ENCODE results near the gene PEAK1. TPM values are rescaled to one million over a fixed set of nuclear protein-coding genes. Genes with fewer than 3 reads are reported as not detected.
"Not testable (repeated sequence)": the region's sequence is repeated elsewhere in the genome, so short reads cannot be mapped to it uniquely, and the experiment has no call there.

PEAK1 gene
- polyA plus RNA-seq, 12 donors, result 30.1 to 62.5 (median 38.3) TPM; not detected in 1

DNA sequence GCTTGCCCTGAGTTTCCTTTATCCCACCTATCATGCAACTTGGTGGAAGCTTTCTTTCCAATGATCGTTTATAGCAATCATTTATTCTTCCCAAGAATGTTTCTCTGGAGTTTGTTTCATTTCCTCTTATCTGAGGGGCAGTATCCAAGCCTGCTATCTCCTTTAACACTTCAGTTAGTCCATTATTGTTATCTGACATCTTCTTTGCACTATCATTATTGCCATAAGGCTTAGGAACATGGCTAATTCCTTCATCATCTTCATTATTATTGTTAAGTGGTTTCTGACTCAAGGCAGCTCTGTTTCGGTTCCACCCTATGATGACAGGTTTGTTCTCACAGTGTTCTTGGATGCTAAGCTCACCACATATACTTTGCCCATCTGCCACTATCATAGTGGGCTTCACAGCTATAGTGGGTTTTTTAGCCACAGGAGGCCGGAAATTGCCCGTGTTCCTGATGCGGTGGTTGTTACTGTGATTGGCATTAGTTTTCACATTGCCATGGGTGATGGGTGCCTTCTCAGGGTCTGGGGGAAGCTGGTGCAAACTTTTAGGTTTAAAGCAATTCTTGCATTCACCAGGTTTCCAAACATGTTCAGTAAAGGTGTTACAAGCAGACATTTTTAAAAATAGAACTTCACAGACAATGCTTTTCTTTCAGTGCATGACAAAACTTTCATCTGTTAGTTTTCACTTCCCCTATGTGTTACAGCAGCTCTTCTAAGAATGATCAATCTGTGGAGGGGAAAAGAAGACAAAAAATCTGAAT lies 238.4 kb downstream of the PEAK1 start:
- DNase-seq, result no peak

DNA sequence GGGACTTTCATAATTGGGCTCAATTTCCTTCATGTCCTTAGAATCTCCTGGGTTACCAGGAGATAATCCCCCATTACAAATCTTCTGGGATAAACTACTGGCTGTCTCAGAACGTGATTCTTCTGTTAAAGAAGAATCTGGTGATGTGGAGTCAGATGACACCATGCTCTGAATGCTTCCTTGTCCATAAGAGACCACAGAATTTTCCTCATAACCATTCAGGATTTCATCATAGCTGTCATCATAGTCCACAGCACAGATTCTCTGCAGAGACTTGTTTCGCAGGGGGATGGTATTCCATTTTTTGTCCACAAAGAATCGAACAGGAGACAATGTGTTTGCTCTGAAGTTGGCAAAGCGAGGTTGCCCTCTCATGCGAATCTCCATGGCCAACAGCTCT lies 239.1 kb downstream of the PEAK1 start:
- no peak for DNase-seq

DNA sequence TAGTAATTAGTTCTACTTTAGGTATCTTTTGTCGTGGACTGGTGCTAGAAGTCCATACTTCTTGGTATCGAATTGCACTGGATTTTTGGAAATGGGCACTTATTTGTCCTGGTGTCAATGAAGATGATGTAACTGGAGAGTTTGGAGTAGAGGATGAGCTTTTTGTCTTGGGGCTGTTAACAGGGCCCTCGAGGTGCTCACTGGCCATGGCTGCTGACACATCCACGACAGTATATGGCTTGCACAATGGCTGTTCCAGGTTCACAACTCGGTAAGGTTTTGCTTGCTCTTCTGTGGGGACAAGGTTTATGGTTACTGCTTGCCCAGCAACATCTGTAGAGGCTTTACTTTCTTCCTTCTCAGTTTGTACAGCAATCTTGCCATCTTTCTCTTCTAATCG lies 239.6 kb downstream of the PEAK1 start:
- DNase-seq, result no peak

DNA sequence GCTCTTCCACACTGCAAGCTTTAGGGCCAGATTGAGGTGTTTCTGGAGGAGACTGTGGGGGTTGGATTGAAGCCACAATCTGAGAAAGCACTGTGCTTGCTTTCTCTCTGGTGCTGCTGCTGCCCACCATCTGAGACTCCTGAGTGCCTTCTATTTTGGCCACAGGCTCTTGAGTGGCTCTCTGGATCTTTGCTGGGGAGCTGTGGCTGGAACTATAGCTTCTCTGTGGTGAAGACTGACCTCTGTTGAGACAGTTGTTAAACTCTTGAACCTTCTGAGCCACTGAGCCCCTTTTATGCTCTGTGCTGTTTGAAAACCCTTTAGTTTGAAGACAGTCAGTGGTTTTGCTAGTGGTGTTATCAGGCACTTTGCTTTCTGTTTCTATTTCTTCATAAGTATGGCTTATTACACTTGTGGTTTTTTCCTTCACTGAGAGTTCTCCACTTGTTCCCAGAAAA lies 240.3 kb downstream of the PEAK1 start:
- no peak for DNase-seq

DNA sequence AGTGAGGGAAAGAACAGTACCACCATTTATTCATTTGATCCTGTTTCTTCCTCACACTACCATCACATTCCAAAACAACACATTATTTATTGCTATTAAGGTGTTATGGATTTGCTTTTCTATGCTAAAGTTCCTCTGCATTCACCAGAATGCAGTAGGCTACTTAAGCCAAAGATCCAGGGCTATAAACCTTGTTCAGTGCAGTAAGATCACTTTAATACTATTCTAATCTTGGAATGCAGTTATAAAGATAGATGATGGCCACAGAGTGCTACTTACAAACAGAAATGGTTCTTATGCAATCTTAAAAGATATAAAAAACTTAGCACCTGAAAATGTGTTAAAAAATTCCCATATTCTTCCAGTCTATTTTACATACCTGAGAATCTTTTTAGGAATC lies 241.5 kb downstream of the PEAK1 start:
- no peak for DNase-seq

DNA sequence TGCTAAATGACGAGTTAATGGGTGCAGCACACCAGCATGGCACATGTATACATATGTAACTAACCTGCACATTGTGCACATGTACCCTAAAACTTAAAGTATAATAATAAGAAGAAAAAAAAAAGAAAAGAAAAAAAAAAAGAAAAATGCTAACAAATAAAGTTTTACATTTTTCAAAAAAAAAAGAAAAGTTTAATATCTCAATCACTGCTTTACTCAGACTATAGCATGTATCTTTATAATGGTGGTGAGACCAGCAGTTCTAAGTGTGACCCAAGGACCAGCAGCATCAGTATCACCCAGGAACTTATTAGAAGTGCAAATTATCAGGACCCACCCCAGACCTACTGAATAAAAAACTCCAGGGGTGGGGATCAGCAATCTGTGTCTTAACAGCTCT lies 243.8 kb downstream of the PEAK1 start:
- not testable (repeated sequence) for DNase-seq

DNA sequence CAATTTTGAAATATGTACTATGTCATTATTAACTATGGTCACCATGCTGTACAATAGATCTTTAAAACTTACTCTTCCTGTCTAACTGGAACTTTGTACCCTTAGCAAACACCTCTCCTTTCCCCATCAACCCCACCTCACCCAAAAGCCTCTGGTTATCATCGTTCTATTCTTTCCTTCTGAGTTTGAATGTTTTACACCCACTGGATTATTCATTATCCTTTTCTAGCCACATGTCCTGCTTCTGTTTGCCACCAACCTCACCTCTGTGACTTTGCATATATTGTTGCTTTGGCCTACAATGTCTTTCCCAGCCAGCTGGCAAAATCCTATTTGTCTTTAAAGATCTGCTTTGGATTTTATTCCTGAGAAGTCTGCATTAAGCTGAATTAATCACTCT lies 246.4 kb downstream of the PEAK1 start:
- no peak for DNase-seq

DNA sequence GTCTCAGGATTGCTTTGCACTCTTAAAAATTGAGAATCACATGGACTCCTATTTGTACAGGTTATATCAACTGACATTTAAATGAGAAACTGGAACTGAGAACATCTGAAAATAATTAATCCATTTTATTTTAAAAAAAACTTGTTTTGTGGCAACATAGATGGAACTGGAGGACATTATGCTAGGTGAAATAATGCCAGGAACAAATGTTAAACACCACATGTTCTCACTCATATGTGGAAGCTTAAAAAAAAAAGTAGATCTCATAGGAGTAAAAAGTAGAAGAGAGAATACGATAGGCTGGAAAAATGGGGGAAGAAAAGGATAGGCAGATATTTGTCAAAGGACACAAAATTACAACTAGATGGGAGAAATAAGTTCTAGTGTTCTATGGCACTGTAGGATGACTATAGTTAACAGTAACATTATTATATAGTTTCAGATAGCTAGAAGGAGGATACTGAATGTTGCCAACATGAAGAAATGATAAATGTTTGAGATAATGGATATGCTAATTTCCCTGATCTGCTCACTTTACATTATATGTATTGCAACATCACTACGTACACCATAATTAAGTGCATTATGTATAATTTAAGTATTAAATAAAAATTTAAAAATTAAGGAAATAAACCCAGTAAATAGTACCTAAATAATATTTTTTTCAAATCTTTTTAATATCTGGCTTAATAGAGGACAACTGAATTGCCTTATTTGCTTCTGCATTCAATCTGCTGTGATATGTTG lies 248.5 kb downstream of the PEAK1 start:
- DNase-seq, result no peak

DNA sequence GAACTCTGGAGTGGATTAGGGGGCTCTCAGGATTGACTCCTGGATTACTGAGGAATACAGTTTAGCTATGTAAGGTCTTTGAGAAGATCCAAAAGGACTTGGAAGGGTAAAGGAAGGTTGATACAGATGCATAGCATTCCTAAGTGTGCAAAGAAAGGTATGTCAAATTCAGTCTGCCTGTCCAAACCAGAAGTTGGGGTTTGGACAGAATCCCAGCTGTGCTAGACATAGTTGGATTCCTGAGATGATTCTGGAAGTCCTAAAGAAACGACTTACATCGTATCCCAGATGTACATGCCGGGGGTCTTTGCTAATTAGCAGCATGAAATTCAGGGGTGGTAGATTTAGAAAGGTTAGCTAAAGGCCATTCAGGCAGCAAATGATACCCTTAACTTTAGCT lies 251.3 kb downstream of the PEAK1 start:
- DNase-seq, result no peak

DNA sequence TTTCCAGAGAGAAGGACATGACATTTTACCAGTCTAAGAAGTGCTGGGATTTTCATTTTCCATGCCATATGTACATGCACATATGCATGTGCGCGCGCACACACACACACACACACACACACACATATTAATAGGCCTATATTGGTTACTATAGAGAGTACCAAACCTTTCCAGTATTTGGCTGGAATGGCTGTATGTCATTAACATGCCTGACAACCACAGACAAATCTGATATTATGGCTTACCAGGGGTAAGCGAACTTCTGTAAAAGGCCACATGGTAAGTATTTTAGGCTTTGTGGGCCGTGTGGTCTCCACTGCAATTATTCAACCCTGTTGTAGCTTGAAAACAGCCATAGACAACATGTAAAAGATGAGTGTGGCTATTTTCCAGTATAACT lies 251.8 kb downstream of the PEAK1 start:
- no peak for DNase-seq

DNA sequence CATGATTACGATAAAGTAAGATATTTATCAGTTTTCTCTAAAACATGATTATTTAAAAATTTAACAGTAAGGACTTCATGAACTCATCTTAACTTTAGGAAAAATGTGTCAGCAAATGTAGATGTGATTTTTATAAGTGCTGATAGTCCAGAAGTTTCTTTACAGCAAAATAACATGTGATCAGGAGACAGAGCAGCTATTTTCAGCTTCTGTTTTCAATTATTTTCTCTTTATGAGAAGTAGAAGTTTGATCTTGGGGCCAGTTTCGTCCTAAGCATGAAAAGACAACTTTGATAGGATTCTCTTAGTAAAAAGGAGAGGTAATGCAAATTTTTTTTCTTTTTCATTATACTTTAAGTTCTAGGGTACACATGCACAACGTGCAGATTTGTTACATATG lies 252.5 kb downstream of the PEAK1 start:
- no peak for DNase-seq

DNA sequence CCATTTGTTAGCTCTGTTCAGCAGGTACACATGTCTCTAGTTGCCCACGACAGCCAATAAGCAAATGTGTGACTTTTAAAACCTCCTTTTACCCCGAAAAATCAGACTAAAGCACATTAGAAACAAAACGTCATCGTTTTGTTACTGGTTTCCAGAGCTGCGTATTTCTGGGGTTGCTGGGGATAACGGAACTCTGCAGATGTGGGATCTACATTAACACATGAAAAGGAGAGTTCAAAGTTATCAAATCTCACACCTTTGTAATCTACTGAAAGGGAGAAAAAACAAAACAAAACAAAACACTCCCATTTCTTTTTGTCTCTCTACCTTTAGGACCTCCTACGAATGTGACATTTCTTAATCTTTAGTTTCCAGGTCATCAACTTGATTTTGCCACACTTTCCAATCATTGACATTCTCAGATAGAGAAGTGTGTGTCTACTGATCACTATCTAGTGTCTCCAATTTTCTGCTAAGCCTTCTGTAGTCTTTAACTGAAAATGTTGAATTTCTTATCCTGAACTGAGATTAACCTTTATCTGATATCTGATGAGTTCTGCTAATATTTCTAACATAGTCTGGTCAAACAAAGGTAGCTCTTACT lies 256.0 kb downstream of the PEAK1 start:
- no peak for DNase-seq

DNA sequence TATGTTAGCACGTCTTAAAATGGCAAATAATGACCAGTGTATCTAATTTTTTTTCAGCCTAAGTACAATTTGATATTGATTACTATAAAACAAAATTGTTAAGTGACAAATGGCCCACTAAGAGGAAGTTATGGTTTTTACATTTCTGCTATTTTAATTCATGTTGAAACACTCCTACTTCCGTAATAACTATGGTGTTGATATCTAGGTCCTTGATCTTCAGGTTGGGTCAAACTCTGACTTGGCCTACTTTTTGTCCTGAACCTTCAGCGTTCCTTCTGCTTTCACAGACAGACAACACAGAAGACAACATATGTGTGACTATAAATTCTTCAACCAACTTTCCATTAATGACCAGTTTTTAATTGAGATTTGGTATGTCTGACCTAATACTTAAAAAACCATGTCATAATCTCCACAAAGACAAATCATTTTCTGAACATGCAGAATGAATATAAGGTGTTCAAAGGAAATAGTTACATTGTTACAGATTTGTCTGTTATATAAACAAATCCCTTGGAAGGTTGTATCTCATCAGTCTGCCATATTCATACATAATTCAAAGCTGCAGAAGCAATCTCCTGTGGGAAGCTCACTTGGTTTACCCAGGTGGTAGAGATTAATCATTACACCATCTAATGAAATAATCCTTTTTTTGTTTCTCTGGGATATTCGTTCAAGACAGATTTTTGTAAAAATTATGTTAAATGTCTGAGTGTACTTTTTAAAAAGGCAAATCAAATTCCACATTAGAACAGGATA lies 256.9 kb downstream of the PEAK1 start:
- DNase-seq, result no peak

DNA sequence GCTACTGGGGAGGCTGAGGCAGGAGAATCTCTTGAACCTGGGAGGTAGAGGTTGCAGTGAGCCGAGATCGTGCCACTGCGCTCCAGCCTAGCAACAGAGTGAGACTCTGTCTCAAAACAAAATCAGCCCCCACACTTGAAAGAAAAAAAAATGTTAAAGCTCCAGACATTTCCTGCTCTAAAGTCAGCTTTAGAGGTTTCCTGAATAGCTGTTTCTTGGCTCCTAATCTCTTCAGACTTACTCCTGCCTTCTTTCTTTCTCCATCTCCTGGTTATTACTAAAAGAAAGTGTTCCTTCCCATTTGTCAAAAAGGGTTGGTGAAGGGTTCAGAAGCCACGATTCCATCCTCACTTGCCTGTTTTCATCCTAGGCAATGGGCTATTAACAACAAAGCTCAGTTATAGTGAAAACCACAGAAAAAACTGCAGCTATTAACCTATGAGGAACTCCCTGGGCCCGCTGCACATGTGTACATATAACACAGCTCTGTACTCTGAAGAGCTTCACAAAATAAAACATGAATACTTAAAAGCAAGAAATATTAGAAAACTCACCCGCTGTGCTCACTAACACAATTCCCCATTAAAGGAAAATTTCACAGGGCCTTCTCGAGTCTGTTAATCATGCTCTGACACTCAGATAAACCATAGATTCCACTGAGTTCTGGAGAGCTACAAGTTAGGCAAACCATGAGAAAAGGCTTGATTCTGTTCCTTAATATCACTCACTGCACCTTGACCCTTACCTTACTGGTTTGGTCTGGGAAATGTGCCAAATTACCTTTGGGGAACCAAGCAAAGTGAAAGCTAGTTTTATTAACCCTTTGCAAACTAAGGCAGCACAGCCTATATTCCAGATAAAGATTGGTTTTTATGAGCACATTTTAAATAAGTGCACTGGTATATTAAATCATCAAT lies 259.1 kb downstream of the PEAK1 start:
- no peak for DNase-seq

DNA sequence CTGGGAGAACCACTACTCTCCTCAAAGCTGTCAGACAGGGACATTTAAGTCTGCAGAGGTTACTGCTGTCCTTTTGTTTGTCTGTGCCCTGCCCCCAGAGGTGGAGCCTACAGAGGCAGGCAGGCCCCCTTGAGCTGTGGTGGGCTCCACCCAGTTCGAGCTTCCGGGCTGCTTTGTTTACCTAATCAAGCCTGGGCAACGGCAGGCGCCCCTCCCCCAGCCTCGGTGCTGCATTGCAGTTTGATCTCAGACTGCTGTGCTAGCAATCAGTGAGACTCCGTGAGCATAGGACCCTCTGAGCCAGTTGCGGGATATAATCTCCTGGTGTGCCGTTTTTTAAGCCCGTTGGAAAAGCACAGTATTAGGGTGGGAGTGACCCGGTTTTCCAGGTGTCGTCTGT lies 263.9 kb downstream of the PEAK1 start:
- not testable (repeated sequence) for DNase-seq

DNA sequence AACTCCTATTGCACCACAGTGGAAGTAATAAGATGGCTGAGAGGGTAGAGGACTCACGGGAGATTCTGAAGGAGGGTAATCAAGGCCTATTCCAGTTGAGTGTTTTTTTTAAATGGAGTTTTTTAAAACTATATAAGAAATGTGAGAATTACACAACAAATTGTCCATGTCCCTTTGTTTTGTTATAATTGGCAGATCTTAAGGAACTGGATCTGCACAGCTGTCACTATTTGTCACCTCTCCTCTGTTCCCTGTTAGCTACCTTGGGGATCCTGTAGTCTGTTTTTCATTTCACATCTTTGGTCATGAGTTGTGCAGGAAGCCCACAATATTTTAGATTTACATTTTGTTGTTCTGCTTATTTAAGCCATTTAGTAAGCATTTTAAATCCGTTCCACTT lies 271.7 kb downstream of the PEAK1 start:
- no peak for DNase-seq

DNA sequence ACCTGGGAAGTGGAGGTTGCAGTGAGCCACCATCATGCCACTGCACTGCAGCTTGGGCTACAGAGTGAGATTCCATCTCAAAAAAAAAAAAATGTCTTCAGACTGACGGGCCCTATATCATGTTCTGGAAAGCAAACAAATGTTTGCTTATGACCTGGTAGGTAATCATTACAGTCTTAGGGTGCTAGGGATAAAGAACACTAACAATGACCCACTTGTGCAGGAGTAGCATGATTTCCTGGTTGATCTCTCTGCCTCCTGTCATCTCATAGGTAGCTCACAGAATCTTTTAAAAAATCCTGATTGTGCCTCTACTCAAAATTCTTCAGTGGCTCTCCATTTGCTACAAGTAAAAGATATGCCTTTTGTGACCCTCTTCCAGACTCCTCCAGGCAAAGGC lies 274.5 kb downstream of the PEAK1 start:
- no peak for DNase-seq

DNA sequence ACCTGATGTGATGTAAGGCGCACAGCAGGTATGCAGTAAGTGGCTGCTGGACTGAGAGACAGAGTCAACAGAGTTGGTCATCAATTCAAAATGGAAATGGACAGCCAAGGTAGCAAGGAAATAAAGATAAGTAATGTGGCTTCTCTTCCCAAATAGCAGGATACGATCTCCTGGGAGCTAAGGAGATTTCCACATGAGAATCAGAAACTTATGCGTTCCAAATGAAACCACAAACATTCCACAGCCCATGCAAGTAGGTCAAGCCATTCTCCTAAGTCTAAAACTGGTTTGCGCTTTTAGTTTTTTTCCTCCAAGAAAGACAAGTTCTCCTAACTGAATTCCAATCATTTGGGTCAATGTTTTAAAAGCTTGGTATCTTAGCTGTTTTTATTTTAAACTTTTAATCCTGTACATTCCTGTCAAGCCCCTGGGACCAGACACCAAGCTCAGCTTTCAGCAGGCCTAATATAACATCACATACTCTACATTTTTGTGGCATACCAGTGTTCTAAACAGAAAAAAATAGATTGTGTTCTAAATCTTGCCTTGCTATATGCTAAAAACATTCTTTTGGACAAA lies 275.3 kb downstream of the PEAK1 start:
- no peak for DNase-seq

DNA sequence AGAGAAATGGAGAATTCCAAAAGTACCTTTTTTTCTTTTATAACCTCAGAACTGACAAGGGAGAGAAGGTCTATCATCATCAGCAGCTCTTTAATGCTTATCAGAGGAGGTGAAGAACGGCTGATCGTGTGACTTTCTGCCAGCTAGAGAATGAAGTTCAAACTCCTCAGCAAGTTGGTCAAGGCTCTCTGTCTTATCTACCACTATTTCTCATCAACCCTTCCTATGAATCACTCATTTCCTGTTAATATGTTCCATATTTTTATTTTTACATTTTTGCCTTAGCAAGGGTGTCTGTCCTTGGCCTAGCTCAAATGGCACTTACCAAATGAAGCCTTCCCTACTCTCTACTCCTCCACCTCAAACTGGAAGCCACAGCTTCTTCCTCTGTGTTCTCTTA lies 275.9 kb downstream of the PEAK1 start:
- DNase-seq, result no peak

DNA sequence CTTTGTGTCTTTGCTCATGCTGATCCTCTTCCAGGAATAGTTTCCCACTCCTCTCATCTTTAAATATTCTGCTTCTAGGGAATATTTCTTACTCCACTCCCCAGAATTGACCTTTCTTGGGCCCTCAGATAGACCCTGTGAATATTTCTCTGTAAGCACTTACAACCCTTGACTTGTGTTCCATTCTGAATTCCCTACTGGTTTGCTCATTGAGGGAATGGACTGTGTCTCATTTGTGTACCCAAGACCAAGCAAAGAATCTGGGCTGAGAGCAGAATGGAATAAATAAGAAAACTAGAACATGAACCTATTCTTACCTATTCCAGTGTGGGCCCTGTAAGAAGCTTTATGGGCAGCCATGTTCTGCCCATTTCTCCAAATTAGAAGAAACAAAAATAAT lies 276.3 kb downstream of the PEAK1 start:
- DNase-seq, result no peak

DNA sequence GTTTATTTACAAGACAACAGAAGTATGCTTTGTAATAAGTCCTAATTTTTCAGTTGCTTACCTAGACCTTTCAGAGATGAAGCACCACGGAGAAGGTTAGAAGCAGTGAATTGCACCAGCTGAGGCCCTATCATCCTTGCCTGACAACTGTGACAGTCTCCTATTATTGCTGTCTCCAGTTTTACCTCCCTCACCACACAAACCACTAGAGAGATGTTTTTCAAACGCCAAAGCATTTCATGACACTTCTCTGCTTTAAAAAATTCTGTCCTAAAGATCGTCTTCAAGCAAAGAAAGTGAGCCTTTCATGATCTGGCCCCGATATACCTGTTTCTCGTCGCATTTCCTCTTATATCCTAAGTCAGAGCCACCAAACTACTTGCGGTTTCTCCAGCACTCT lies 276.7 kb downstream of the PEAK1 start:
- DNase-seq, result no peak

Data from muscle of arm (tissue), 12 donors.